Germinal center (tissue), 1 donor: ENCODE measurements around the gene ASIC3.
A peak's percentile ranks its signal among the peaks of the same experiment; 100 is the strongest.
"Not testable (repeated sequence)": the region's sequence is repeated elsewhere in the genome, so short reads cannot be mapped to it uniquely, and the experiment has no call there.

Experiments used
- DNase-seq: peaks from one replicate; pipeline ENCODE4 v3.0.0; 2012; ENCODE audit warnings: mixed read lengths, low spot score

ASIC3 gene

DNA sequence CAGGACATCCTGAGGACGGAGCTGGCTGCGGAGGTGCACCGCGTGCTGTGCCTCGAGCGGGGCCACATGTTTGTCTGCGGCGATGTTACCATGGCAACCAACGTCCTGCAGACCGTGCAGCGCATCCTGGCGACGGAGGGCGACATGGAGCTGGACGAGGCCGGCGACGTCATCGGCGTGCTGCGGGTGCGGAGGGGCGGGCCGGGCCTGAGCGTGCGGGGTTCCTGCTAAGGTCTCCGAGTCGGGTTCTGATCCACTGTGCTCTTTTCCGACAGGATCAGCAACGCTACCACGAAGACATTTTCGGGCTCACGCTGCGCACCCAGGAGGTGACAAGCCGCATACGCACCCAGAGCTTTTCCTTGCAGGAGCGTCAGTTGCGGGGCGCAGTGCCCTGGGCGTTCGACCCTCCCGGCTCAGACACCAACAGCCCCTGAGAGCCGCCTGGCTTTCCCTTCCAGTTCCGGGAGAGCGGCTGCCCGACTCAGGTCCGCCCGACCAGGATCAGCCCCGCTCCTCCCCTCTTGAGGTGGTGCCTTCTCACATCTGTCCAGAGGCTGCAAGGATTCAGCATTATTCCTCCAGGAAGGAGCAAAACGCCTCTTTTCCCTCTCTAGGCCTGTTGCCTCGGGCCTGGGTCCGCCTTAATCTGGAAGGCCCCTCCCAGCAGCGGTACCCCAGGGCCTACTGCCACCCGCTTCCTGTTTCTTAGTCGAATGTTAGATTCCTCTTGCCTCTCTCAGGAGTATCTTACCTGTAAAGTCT lies 34.4 kb upstream of the ASIC3 start:
- peak; percentile 83 for DNase-seq

DNA sequence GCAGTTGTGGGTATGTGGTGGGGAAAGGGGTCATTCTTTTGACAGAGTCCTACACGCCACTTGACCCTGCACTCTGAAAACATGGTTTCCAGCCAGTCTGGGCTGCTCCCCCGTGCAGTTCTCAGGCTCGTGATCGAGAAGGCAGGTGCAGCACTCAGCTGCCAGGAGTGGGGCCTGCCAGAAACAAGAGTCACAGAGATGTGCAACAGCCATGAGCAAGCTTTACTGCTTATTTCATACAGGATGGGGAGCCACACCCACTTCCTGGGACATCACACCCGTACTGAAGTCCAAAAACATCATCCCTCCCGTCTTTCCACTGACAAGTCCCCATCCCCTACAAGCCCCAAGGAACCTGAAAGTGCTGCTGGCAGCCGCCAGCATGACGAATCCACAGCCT lies 33.4 kb upstream of the ASIC3 start:
- DNase-seq: no peak

DNA sequence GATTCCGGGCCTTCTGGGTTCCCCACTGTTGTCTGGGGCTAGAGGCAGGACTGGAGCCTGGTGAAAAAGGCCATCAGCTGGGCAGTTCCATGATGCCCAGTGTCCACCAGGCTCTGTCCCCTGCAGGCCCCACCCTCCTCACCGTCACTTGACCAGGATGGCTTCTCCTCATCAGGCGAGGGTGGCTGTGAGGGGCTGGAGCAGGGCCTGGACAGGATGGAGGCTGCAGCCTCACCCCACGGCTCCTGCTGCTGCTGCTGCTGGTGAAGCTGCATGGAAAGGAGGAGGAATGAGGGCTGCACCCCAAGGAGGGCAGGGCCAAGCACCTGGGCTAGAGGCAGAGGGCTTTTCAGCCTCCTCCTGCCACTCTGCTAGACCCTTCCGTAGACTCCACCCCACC lies 32.4 kb upstream of the ASIC3 start:
- no peak for DNase-seq

DNA sequence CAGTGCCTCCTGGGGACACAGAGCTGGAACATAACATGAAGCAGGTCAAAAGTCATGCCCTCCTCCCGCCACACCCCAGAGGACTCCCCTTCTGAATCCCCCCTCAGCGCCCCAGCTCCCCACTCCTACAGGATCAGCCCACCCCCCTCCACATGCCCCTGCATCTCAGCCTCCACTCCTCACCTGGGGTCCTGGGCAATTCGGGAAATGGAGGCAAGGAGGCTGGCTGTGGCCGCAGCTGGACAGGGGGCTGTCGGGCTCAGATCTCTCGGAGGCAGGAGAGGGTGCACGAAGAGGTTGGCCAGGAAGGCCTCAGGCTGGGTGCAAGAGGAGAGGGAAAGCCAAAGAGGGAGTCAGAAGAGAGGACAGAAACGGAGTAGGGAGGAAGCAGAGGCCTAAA lies 31.8 kb upstream of the ASIC3 start:
- DNase-seq: no peak

DNA sequence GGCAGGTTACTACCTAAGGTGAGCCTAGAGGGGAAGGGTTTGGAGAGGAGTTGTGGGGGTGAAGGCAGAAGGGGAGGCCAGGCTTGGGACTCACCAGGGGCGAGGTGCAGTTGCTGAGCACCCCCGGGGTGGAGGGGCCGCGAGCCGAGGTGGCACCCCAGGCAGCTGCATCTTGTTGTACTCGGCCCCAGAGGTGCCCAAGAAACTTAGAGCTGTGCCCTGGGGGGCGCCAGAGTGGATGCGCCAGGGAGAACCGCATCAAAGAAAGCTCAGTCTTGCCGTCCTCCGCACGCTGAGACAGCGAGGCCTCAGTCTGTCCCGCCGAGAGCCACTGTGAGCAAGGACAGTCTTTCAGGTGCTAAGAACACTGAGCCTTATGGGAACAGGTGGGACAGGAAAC lies 31.4 kb upstream of the ASIC3 start:
- no peak for DNase-seq

DNA sequence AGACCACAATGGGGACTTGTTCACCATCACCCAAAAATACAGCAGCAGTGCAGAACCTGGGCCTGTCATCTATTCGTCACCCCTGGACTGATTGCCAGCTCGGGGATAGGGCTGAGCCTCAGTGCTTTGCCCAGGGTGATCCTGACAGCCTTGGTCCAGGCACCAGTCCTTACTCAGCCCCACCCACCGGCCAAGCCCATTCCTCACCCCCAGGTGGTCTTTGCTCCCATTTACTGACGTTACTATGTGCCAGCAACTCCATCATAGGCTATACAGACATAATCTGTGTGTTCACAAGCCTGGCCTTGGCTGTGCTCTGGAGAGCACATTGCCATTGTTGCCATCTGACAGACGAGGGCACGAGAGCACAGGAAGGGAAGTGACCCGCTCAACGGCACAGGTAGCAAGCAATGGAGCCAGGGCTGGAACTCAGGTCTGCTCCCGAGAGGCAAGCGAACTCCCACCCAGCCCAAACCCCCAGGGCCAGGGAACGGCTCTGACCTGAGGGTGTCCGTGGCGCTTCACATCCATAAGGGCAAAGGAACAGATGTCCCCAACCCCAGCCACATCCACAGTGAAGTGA lies 30.9 kb upstream of the ASIC3 start:
- no peak for DNase-seq

DNA sequence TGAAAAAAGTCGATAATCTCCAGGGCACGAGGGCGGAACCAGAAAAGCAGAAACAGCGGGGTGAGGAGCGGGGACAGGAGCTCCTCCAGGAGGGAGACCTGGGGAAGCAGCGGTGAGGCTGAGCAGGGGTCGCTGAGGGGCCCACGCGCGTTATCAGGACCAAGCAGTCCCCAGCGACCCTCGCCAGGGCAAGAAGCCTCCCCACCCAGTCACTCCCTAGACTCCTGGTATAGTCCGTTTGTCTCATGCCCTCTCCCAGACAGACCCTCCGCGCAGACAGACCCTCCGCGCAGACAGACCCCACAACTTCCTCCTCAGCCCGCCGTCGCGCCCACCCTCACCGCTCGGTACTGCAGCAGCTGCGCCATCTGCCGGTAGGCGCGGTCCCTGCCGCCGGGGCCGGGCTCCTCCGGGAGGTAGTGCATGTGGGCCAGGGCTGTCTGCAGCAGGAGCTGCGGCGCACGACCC lies 30.3 kb upstream of the ASIC3 start:
- DNase-seq: peak; percentile 78

DNA sequence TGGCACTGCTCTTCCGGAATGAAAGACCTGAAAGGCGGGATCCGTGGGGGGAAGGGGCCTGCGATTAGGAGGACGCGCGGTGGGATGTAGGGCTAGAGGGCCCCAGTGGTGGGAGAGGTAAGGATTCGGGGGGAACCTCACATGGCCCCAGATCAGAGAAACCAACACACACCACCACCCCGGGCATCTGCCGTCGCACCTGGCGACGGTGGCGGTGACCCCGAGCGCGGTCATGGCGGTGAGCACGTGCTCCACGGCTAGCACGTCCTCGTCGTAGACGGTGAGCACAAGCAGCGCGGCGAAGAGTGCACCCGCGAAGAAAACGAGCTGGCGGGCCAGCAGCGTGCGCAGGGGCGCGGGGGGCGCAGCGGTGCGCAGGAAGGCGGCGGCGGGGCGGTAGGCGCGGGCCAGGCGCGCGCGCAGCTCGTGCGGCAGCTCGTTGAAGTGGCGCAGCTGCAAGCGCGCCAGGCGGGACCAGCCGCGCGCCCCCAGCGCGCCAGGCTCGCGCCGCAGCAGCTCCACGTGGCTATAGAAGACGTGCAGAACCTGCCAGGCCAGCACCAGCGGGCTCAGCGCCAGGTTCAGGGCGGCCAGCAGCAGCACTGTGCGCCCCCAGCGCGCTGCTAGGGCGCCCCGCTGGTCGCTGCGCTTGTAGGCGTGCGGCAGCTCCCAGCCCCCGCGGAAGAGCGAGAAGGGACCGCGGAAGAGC lies 29.8 kb upstream of the ASIC3 start:
- no peak for DNase-seq

DNA sequence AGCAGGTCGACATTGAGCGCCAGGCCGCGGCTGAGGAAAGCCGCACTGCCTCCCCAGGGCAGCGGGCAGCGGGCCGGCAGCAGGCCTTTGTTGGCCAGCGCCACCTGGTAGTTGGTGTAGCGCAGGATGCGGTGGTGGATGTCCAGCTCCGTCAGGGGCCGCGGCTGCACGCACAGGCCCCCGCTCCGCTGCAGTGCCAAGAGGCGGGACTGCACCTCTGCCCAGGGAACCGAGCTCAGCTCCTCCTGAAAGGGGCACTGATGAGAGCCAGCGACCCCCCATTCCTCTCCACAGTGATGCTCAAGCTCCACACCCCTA lies 29.2 kb upstream of the ASIC3 start:
- no peak for DNase-seq

DNA sequence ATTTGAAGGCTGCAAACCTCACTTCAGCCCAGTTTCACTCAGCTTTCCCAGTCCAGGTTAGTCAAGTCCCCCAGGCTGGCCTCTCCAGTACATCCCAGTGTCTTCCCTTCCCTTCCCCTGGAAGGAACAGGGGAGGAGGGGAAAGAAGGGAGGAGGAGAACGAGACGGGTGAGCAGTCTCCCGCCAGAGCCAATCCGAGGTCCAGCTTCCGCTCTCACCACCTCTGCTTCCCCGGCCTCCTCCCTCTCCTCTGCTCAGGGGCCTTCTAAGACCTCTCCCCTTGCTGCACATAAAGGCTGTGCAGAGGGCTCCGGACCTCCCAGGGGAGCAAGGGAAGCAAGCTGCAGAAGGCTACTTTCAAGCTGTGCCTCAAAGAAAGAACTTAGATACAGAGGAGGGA lies 28.1 kb upstream of the ASIC3 start:
- DNase-seq: no peak

DNA sequence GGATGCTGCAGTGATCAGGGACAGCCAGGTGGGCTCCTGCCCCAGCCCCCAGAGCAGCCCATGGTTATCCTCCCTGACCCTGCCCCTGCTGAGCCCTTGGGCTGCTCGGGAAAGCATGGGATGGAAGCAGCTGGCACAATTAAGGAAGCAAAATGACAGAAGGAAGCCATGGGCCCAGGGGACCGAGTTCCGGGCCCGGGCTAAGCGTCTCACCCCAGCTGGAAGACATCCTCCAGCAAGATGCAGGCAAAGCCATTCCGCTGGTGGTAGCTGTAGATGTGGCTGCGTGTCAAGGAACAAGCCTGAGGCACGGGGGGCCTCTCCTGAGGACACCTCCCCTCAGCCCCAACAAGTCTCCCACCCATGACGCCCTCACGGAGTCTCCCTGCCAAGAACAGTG lies 25.1 kb upstream of the ASIC3 start:
- DNase-seq: no peak

DNA sequence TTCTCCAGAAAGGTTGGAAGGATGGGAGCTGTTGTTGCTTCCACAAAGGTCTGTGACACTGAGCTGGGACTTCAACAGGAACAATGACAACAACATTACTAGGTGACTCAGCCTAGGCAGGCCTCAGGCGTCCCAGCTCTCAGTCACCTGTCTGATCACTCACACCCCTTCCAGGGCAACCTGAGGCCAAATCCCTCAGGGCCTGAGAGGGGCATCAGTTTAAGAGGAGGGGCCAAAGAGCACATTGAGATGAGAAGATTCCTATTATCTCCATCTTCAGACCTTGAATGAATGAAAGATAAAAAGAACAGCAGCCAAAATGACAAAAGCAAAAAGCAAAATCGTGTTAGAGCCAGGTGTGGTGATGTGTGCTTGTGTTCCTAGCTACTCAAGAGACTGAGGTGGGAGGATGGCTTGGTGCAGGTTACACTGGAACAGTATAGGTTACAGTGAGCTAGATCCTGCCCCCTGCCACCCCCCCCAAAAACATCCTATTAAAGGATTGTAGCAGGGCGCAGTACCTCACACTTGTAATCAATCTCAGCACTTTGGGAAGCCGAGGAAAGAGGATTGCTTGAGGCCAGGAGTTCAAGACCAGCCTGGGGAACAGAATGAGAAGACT lies 23.8 kb upstream of the ASIC3 start, which contains the start of gene ATG9B:
Gene ATG9B, minus strand, starts transcription at position 60 of the 622 bp plus-strand sequence. CDS start 71 bp downstream, outside the sequence.
- DNase-seq: no peak

DNA sequence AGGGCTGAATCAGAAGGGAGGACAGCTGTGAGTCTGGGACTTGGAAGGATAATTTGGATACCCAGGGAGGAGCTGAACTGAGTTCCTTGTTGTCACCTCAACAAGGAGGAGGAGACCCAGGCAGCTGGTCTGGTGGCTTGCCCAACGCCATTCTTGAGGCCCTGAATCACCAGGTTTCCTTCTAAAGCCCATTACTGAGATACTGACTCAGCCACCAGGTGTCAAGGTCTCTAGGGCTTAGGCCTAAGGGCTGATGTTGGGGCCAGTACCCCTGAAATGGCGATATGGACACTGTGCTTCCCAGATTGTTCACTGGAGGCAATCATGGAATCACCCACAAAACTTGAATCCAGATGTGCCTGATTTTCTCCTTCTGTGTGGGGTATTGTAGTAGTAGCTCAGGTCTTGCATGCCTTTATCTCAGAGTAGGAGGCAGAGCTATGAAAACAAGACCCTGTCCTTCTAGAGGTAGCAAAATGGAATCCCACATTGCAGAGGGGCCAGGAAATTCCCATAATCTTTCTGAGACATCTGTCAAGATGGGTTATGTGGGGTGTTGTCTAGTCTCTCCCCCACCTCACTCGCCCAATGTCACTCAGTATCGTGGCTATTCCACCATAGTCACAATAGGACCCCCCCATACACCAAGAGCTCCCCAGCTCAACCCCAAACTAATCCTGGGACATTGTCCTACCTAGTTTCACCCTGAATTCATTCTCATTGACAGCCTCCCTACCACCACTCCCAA lies 22.2 kb upstream of the ASIC3 start:
- no peak for DNase-seq

DNA sequence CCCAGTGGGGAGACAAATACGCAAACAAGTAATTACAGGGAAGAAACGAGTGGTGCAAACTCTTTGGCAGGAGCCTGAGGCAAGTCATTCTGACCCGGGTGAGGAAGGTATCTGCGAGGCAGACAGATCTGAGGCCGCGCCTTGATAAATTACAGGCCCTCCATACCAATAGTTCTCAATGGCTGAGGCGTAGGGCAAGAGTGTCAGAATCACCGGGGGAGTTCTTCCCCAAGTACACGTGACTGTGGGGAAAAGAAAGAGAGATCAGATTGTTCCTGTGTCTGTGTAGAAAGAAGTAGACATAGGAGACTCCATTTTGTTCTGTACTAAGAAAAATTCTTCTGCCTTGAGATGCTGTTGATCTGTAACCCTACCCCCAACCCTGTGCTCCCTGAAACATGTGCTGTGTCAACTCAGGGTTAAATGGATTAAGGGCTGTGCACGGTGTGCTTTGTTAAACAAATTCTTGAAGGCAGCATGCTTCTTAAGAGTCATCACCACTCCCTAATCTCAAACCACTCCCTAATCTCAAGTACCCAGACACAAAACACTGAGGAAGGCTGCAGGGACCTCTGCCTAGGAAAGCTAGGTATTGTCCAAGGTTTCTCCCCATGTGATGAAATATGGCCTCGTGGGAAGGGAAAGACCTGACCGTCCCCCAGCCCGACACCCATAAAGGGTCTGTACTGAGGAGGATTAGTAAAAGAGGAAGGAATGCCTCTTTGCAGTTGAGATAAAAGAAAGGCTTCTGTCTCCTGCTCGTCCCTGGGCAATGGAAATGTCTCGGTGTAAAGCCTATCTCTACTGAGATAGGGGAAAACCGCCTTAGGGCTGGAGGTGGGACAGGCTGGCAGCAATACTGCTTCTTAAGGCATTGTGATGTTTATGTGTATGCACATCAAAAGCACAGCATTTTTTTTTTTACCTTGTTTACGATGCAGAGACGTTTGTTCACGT lies 21.3 kb upstream of the ASIC3 start:
- not testable (repeated sequence) for DNase-seq

DNA sequence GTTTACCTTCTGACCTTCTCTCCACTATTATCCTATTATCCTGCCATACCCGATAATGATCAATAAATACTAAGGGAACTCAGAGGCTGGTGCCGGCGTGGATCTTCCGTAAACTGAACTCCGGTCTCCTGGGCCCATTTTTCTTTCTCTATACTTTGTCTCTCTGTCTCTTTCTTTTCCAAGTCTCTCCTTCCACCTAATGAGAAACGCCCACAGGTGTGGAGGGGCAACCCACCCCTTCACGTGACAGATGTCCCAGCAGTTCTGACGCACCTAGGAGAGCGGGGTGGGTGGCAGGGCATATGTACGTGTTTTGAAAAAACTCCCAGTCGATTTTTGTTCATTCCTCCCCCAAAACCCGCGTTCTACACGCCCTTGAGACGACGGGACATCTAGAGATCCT lies 20.6 kb upstream of the ASIC3 start:
- not testable (repeated sequence) for DNase-seq

DNA sequence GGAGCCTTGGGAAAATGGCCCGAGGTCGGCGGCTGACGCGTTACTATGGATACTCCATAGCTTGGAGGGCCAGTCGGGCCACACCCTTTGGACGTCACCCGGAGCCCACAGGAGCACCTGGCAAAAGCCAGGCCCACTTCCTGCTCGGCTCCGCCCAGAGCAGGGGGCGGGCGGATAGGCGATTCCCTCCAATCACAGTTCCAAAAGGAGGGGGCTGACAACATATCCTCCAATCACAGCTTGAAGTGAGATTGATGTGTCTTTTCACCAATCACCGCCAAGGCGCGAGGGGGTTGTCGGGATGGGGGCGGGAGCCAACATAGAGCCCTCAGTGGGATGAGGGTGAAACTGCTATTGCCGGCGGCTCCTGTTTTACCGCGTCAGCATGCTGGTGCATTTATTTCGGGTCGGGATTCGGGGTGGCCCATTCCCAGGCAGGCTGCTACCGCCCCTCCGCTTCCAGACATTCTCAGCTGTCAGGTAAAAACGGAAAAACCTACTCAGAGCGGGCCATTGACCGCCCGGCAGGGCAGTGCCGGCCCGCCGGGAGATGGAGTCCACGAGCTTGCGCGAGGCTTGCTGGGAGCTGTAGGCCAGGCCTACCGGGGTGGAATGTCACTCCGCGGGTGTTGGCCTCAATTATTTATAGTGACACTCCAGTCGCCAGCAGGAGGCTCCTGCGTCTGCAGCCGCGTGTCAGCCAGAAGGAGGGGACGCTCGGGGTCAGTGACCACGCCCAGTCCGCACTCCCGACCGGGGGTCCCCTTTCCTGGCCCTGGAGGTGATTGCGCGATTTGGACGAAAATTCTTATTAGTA lies 20.0 kb upstream of the ASIC3 start, which contains the start of gene ABCB8:
Gene ABCB8, plus strand, starts transcription at position 320 of the 817 bp plus-strand sequence. Its CDS starts 66 bp downstream, at position 386.
- DNase-seq: peak; percentile 100

DNA sequence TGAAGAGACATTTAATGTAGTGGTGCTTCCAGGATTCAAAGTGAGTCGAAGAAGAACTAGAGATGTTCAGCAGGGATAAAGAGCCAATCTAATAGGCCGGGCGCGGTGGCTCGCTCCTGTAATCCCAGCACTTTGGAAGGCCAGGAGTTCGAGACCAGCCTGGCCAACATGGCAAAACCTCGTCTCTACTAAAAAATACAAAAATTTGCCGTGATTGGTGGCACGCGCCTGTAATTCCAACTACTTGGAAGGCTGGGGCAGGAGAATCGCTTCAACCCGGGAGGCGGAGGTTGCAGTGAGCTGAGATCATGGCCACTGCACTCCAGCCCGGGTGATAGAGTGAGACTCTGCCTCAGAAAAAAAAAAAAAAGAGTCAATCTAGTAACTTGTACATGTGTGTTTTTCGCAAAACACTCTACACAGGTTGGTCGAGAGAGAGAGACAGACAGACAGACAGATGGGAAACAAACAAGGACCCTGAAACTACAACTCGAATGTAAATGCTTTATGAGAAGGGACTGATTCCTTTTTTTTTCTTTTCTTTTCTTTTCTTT lies 19.3 kb upstream of the ASIC3 start:
- DNase-seq: no peak

DNA sequence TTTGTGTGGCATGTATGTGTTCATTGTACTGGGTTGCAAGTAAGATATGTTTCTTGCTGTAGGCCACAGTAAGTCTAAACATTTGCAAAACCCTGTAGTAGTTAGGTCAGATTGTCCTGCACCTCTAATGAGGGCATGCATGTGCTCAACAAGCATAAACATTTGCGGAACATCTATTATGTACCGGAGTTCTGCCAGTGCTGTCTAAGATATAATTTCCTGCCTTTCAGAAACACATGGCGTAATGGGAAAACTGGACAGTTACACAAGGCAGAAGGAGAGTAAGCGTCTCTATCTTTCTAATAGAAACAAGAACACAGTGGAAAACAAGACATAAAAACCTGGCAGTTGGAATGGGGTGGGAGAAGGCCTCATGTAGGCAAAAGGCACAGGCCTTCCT lies 17.3 kb upstream of the ASIC3 start:
- DNase-seq: no peak
